ENCODE results near the gene CIC. TPM values are rescaled to one million over a fixed set of nuclear protein-coding genes. Genes with fewer than 3 reads are reported as not detected.
A peak's percentile ranks its signal among the peaks of the same experiment; 100 is the strongest.

CIC gene
- total and polyA plus RNA-seq, 9 of the 15 experiments (the other 6 are each of a cell fraction or from before 2014, with no cell fraction given), result 0.07 to 44.7 (median 8.6) TPM

GRCh38 chr19:42324655-42325307 is 55.7 kb downstream of the CIC start (continued):
- TF ChIP-seq HSF4 (CRISPR knock-in tag; IDR thresholded peaks at IDR 0.05; ENCODE audit: borderline replicate concordance) (no peak), SMARCA5 (IDR thresholded peaks at IDR 0.05) (peak; percentile 90), BRF1 (IDR thresholded peaks at IDR 0.05; ENCODE audit: borderline replicate concordance, extremely low read depth, insufficient read length) (no peak), HES1 (IDR thresholded peaks at IDR 0.05; ENCODE audit: low read depth) (no peak), ERF (CRISPR knock-in tag; IDR thresholded peaks at IDR 0.05) (0 out of 2 replicates have a peak, but pooled peaks have one; percentile 32), ESRRB (CRISPR knock-in tag; IDR thresholded peaks at IDR 0.05; ENCODE audit: borderline replicate concordance) (no peak), MITF (IDR thresholded peaks at IDR 0.05) (no peak), ZNF668 (CRISPR knock-in tag; IDR thresholded peaks at IDR 0.05) (no peak), STAT5B (CRISPR knock-in tag; IDR thresholded peaks at IDR 0.05) (no peak), PKNOX1 (IDR thresholded peaks at IDR 0.05) (no peak), PRMT5 (CRISPR knock-in tag; IDR thresholded peaks at IDR 0.05) (no peak), RFX5 (IDR thresholded peaks at IDR 0.05; ENCODE audit: low read depth, low read length) (no peak), NFXL1 (CRISPR knock-in tag; IDR thresholded peaks at IDR 0.05) (no peak), SIRT6 (IDR thresholded peaks at IDR 0.05; ENCODE audit: low read depth, low read length) (no peak), E2F1 (CRISPR knock-in tag; IDR thresholded peaks at IDR 0.05) (no peak), KLF1 (tag; IDR thresholded peaks at IDR 0.05) (no peak), PTBP1 (IDR thresholded peaks at IDR 0.05; ENCODE audit: low read depth, low read length) (no peak), ZNF277 (CRISPR knock-in tag; IDR thresholded peaks at IDR 0.05; ENCODE audit: borderline replicate concordance) (no peak), ARID4B (CRISPR knock-in tag; IDR thresholded peaks at IDR 0.05) (0 out of 2 replicates have a peak, but pooled peaks have one; percentile 19)
